Stomach (tissue), 9 donors: ENCODE data around the gene SLC35B2. TPM values are rescaled to one million over a fixed set of nuclear protein-coding genes. Genes with fewer than 3 reads are reported as not detected.

Experiments used
- DNase-seq, 2 donors: peaks; one replicate each; pipeline versions ENCODE4 v3.0.0 to v3.0.0-alpha.2; 2013 to 2019
- H3K27ac ChIP-seq, 5 donors: fragments of 200-600 bp in 4 of 5; sonication (generic) in 4 of 5; one replicate each; pipeline ENCODE4 v1.5.1; 2013 to 2019; ENCODE audit warnings: mild to moderate bottlenecking in 1 of 5, moderate library complexity in 1 of 5
- H3K27me3 ChIP-seq, 3 donors: fragments of 200-600 bp; sonication (generic); one replicate each; pipeline ENCODE4 v1.5.1; 2017 to 2019; ENCODE audit warnings: mixed run types in 1 of 3
- H3K36me3 ChIP-seq, 4 donors: fragments of 200-600 bp; sonication (generic); 1 replicate in 3 of 4; 2 replicates in 1 of 4; pipeline ENCODE4 v1.5.1; 2016 to 2019
- H3K4me1 ChIP-seq, 4 donors: fragments of 200-600 bp; sonication (generic); one replicate each; pipeline ENCODE4 v1.5.1; 2016 to 2019
- H3K4me3 ChIP-seq, 4 donors: fragments of 200-600 bp; sonication (generic) in 3 of 4; one replicate each; pipeline ENCODE4 v1.5.1; 2016 to 2019; ENCODE audit warnings: mild to moderate bottlenecking in 1 of 4
- H3K9me3 ChIP-seq, 4 donors: fragments of 200-600 bp; sonication (generic); one replicate each; pipeline ENCODE4 v1.5.1; 2016 to 2019
- EP300 ChIP-seq: sonication (generic); formaldehyde crosslinking; IDR thresholded peaks from one replicate; pipeline ENCODE4 v1.6.1; 2017; ENCODE audit warnings: antibody characterized with exemption
- POLR2A ChIP-seq, 4 donors: fragments of 450-650 bp; IDR thresholded peaks; one replicate each; pipeline ENCODE4 v1.6.1; 2016; ENCODE audit warnings: antibody characterized with exemption in 4 of 4, control low read depth in 2 of 4, mild to moderate bottlenecking in 1 of 4, moderate library complexity in 1 of 4
- POLR2AphosphoS5 ChIP-seq, 3 donors: sonication (generic); formaldehyde crosslinking; IDR thresholded peaks; one replicate each; pipeline ENCODE4 v1.6.1; 2016; ENCODE audit warnings: antibody characterized with exemption in 3 of 3
- WGBS, 5 donors: extraction: QIAGEN DNeasy Blood & Tissue Kit in 3 of 5; methylation state at CpG; one replicate each; pipeline versions ENCODE4 v1.1.5 to v1.1.7; 2013 to 2018; 5-methylcytosine and 5-hydroxymethylcytosine counted together
- intact Hi-C: fragments of 100-400 bp; cut with DNase I; formaldehyde crosslinking; loops from one replicate; pipeline ENCODE4 v1.15.1; 2023; ENCODE audit warnings: low total_unique reads
- polyA plus RNA-seq, 3 donors: library from polyadenylated mRNA; stranded (reverse); fragments of 200-250 nt; gene quantifications; one replicate each; pipeline ENCODE4 v1.2.3, GENCODE V29; 2013
- total RNA-seq, 5 donors: library from RNA; depleted of rRNA; stranded (reverse); fragments of >200 nt; gene quantifications; one replicate each; pipeline versions ENCODE4 v1.1.0 to v1.2.3, GENCODE V29; 2014 to 2016
- TF ChIP-seq, protein P1 (sequence below), 7 experiments: fragments of 450-650 bp in 4 of 7; fragments of 200-600 bp in 3 of 7; sonication (generic) in 3 of 7; IDR thresholded peaks; one replicate each; pipeline ENCODE4 v1.5.1; 2016 to 2019; ENCODE audit warnings: antibody characterized with exemption in 7 of 7, control low read depth in 2 of 7, mild to moderate bottlenecking in 1 of 7
- donor health status: healthy with polysubstance abuse.
- donor health status: Bipolar disorder and iron deficiency.
- donor health status: healthy.

Gene SLC35B2
- total and polyA plus RNA-seq, 8 donors = 1.4 to 60.1 (median 16.9) TPM

DNA sequence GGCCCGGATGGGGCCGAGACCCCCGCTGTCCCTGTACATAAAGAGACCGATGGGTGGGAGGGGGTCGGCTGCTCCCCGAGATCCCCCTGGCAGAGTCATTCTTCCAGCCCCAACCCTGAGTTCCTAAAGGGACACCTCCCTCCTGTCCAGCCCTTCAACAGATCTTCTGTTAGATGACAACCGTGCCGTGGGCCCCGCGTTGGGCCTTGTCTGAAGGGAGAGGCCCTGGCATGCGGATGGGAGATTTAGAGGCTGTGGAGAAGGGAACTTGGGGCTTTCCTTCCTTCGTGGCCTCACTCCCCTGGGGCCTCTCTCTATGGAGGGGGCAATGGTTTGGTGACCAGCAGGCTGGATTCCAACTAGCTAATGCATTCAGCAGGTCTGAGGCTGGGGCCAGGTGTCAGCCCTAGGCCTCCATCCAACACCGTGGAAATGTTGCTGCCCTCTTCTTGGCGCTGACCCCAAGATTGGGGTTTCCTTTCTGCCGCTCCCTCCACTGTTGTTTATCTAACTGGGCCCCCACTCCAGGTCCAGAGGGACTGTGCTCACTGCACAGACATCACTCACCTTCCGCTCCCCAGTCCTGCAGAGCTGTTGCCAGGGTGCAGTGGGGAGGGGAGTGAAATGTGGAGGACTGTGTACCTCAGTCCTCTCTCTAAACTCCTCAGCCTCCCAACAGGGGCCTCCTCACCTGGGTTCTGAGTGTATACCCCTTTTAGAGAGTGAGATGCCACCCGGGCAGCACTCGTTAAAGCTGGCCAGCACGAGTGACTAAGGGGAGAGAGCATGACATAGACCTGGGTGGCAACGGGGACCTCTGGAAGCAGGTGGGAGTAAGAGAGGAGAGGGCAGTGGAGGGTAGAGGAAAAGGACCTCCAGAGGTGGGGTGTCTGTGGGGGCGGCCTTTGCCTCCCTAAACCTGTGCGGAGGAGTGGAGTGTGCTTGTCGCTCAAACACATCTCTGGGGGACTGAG, 19.6 kb upstream of the SLC35B2 start:
- WGBS, 5 donors = 76 to 86% (median 81%) methylated on average over 17 to 23 of the region's 23 CpGs
- H3K4me3 ChIP-seq = peak overlapping the region in 1 of 4 donors; percentile 46
- DNase-seq = no peak
- no peaks in the 10 kb centered on the region for H3K36me3 ChIP-seq
- no peaks in the 10 kb centered on the region for H3K9me3 ChIP-seq
- H3K27me3 ChIP-seq = peaks cover 0 to 78% (median 55%) of the 10 kb centered on the region in 3 donors
- TF ChIP-seq POLR2A (IDR thresholded peaks at IDR 0.05) = no peak
- TF ChIP-seq EP300 = no peak
- TF ChIP-seq, protein P1, sequence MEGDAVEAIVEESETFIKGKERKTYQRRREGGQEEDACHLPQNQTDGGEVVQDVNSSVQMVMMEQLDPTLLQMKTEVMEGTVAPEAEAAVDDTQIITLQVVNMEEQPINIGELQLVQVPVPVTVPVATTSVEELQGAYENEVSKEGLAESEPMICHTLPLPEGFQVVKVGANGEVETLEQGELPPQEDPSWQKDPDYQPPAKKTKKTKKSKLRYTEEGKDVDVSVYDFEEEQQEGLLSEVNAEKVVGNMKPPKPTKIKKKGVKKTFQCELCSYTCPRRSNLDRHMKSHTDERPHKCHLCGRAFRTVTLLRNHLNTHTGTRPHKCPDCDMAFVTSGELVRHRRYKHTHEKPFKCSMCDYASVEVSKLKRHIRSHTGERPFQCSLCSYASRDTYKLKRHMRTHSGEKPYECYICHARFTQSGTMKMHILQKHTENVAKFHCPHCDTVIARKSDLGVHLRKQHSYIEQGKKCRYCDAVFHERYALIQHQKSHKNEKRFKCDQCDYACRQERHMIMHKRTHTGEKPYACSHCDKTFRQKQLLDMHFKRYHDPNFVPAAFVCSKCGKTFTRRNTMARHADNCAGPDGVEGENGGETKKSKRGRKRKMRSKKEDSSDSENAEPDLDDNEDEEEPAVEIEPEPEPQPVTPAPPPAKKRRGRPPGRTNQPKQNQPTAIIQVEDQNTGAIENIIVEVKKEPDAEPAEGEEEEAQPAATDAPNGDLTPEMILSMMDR (IDR thresholded peaks at IDR 0.05) = no peak
- no peak for TF ChIP-seq POLR2AphosphoS5 (IDR thresholded peaks at IDR 0.05)
- peaks cover 10 to 13% (median 12%) of the 10 kb centered on the region in 4 donors for H3K4me1 ChIP-seq
- intact Hi-C loops = no loop called here
- no peak overlapping the region for H3K27ac ChIP-seq

- Histone ChIP-seq H3K36me3 (no peaks in the 10 kb centered on the region), H3K4me3 (peak overlapping the region; percentile 32 to 46 (median 38)), H3K27me3 (peaks cover 0 to 85% (median 64%) of the 10 kb centered on the region in 3 donors), H3K4me1 (peaks cover 13 to 17% (median 14%) of the 10 kb centered on the region in 4 donors), H3K9me3 (no peaks in the 10 kb centered on the region), H3K27ac (no peak overlapping the region)
- intact Hi-C loops = no loop called here
- WGBS, 5 donors = 7 to 25% (median 15%) methylated on average over 24 to 109 of the region's 109 CpGs
- peak in 1 of 2 donors; percentile 76 for DNase-seq
- TF ChIP-seq, protein P1 (IDR thresholded peaks at IDR 0.05) = no peak
- no peak for TF ChIP-seq POLR2A (IDR thresholded peaks at IDR 0.05)
- no peak for TF ChIP-seq EP300
- no peak for TF ChIP-seq POLR2AphosphoS5 (IDR thresholded peaks at IDR 0.05)
Measured at GRCh38 chr6:44275749-44276648, 18.7 kb upstream of the SLC35B2 start.

GRCh38 chr6:44275271-44275748, 18.0 kb upstream of the SLC35B2 start:
- Histone ChIP-seq H3K27me3 (peaks cover 2 to 92% (median 70%) of the 10 kb centered on the region in 3 donors), H3K4me3 (peak overlapping the region in 2 of 4 donors; percentile 39 to 46), H3K36me3 (no peaks in the 10 kb centered on the region), H3K4me1 (peaks cover 17 to 22% (median 20%) of the 10 kb centered on the region in 4 donors), H3K9me3 (no peaks in the 10 kb centered on the region), H3K27ac (no peak overlapping the region)
- no peak for DNase-seq
- TF ChIP-seq EP300 = no peak
- no peak for TF ChIP-seq POLR2AphosphoS5 (IDR thresholded peaks at IDR 0.05)
- TF ChIP-seq, protein P1 (IDR thresholded peaks at IDR 0.05) = no peak
- TF ChIP-seq POLR2A (IDR thresholded peaks at IDR 0.05) = no peak
- intact Hi-C loops = no loop called here
- WGBS, 5 donors = 62 to 84% (median 77%) methylated on average over 29 to 59 of the region's 59 CpGs

GRCh38 chr6:44273617-44274016, 16.3 kb upstream of the SLC35B2 start:
- no peak for TF ChIP-seq POLR2AphosphoS5 (IDR thresholded peaks at IDR 0.05)
- no peak for TF ChIP-seq EP300
- TF ChIP-seq, protein P1 (IDR thresholded peaks at IDR 0.05) = no peak
- no peak for TF ChIP-seq POLR2A (IDR thresholded peaks at IDR 0.05)
- Histone ChIP-seq H3K27ac (no peak overlapping the region), H3K4me1 (peaks cover 19 to 28% (median 25%) of the 10 kb centered on the region in 4 donors), H3K9me3 (no peaks in the 10 kb centered on the region), H3K27me3 (peaks cover 4 to 100% (median 82%) of the 10 kb centered on the region in 3 donors), H3K4me3 (no peak overlapping the region), H3K36me3 (no peaks in the 10 kb centered on the region)
- intact Hi-C loops = no loop called here
- WGBS, 5 donors = 57 to 83% (median 65%) methylated on average over 1 of the region's 1 CpG
- no peak for DNase-seq
